ENCODE measurements around the gene DTX4. TPM values are rescaled to one million over a fixed set of nuclear protein-coding genes. Genes with fewer than 3 reads are reported as not detected.
A peak's percentile ranks its signal among the peaks of the same experiment; 100 is the strongest.

DTX4 gene
- total RNA-seq, 1 experiment from 2014 or later: 0.21 TPM

DNA sequence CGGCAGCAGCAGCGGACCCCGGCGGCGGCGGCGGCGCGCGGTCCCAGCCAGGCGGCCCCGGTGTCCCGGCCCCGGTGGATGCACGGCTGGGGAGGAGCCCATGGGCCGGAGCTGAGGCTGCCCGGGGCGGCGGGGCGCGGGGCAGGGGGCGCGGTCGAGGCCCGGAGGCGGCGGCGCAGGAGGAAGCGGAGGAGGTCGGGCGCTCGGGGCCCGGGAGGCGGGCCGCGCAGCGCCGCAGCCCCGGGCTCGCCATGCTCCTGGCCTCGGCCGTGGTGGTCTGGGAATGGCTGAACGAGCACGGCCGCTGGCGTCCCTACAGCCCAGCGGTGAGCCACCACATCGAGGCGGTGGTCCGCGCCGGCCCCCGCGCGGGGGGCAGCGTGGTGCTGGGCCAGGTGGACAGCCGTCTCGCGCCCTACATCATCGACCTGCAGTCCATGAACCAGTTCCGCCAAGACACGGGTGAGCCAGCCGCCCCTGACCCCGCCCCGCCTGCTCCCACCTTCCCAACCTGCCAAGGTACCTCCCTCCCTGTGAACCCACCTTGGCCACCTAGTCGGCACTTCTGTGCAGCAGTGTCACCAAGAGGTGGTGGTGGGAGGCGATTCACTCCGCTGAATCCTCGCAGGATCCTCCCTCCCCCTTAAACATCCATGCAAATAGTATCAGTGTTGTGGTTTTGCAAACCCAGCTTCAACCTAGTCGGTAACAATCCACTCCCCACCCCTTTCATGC lies 580 bp downstream of the DTX4 start:
- H3K9me3 ChIP-seq (ENCODE audit: control insufficient read depth, insufficient read depth, low read depth, low read length): no peaks in the 10 kb centered on the region
- no TSS peak for BruUV-seq (replicated peaks)
- H3K27me3 ChIP-seq (ENCODE audit: control insufficient read depth, insufficient read depth, low read length): peaks cover 10% of the 10 kb centered on the region
- in situ Hi-C loops (cut with HindIII; ENCODE audit: low pct_unique_long_range_greater_than_20kb, low sequenced_read_pairs) (no loop called here), intact Hi-C loops (cut with micrococcal nuclease; ENCODE audit: unreplicated experiment) (no loop called here)
- peaks cover 7% of the 10 kb centered on the region for H3K4me1 ChIP-seq (ENCODE audit: control insufficient read depth, insufficient read depth, low read length)
- ATAC-seq (peak; percentile 41), DNase-seq (ENCODE audit: low read depth, low spot score) (no peak)
- H3K27ac ChIP-seq (ENCODE audit: low read length): no peak overlapping the region
- CTCF ChIA-PET: interaction anchor here (0.5 to 1.6 kb wide), 9 partner anchors 13 to 1695 kb away, joined by 3 to 16 read pairs (median 3); partner anchors contain the start of gene ZP1
- H3K36me3 ChIP-seq (ENCODE audit: control insufficient read depth, insufficient read depth, low read length): no peaks in the 10 kb centered on the region
- POLR2A ChIA-PET: no interaction called here
- H3K4me3 ChIP-seq (ENCODE audit: low read depth in 2 of 2, low read length in 2 of 2): peak overlapping the region; percentile 43 to 61
- TF ChIP-seq REST (IDR thresholded peaks at IDR 0.05; ENCODE audit: insufficient read depth in 1 of 2, low read depth in 2 of 2, low read length in 1 of 2) (no peak), TCF7L2 (IDR thresholded peaks at IDR 0.05; ENCODE audit: low read depth, low read length) (no peak), POLR2AphosphoS5 (IDR thresholded peaks at IDR 0.05; ENCODE audit: low read depth, low read length) (no peak), SIN3A (IDR thresholded peaks at IDR 0.05; ENCODE audit: borderline replicate concordance, insufficient read depth, low read depth, low read length) (no peak)
- TF ChIP-seq, protein P1, sequence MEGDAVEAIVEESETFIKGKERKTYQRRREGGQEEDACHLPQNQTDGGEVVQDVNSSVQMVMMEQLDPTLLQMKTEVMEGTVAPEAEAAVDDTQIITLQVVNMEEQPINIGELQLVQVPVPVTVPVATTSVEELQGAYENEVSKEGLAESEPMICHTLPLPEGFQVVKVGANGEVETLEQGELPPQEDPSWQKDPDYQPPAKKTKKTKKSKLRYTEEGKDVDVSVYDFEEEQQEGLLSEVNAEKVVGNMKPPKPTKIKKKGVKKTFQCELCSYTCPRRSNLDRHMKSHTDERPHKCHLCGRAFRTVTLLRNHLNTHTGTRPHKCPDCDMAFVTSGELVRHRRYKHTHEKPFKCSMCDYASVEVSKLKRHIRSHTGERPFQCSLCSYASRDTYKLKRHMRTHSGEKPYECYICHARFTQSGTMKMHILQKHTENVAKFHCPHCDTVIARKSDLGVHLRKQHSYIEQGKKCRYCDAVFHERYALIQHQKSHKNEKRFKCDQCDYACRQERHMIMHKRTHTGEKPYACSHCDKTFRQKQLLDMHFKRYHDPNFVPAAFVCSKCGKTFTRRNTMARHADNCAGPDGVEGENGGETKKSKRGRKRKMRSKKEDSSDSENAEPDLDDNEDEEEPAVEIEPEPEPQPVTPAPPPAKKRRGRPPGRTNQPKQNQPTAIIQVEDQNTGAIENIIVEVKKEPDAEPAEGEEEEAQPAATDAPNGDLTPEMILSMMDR (IDR thresholded peaks at IDR 0.05): no peak

DNA sequence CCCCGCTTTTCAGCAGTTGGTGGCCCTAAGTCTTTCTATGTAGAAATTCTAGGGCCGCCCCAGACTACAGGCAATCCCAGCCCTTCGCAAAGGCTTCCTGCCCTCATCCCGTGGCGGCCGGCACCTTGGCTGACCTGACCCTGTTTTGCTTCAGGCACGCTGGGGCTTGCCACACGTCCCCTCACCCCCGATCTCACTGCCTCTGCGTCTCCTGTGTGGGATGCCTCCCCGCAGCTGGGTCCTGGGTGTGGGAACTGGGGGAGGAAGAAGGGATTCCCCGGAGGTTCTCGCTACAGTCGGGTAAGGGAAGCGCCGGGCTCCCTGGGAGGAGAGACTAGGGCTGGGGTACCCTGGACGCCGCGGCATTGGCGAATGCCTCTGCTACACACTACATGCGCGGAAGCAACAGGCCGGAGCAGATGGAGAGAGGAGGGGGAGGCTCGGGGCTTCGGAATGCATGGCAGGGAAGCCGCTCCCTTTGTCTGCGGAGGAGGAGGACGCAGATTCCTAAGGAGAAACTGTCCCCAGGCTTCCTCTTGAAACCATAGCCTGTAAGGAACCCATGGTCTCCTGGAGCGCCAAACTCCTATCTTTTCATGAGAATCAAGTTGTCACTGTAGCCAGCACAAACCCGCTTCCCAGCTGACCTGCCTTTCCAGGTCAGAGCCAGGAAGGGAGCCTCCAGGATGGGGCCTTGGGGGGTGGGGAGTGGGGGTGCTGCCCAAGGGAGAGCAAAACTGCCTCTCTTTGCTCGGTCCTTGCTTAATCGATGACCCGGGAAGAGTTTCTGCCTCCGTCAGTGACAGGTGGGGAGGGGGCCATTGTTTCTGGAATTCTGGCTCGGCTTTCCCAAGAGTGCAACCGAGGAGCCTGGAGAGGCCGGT lies 1.4 kb downstream of the DTX4 start:
- no peak overlapping the region for H3K27ac ChIP-seq (ENCODE audit: low read length)

More for the DNA sequence above, 1.4 kb downstream of the DTX4 start:
- no TSS peak for BruUV-seq (replicated peaks)
- no peaks in the 10 kb centered on the region for H3K9me3 ChIP-seq (ENCODE audit: control insufficient read depth, insufficient read depth, low read depth, low read length)
- no peak for ATAC-seq
- DNase-seq (ENCODE audit: low read depth, low spot score): no peak
- intact Hi-C loops (cut with micrococcal nuclease; ENCODE audit: unreplicated experiment) (no loop called here), in situ Hi-C loops (cut with HindIII; ENCODE audit: low pct_unique_long_range_greater_than_20kb, low sequenced_read_pairs) (no loop called here)
- H3K36me3 ChIP-seq (ENCODE audit: control insufficient read depth, insufficient read depth, low read length): no peaks in the 10 kb centered on the region
- CTCF ChIA-PET: interaction anchor here (0.7 kb wide), 1 partner anchor 259 kb away, joined by 3 read pairs; no protein-coding TSS in a partner anchor
- TF ChIP-seq SIN3A (IDR thresholded peaks at IDR 0.05; ENCODE audit: borderline replicate concordance, insufficient read depth, low read depth, low read length): no peak
- TF ChIP-seq, protein P1 (IDR thresholded peaks at IDR 0.05): no peak
- TF ChIP-seq POLR2AphosphoS5 (IDR thresholded peaks at IDR 0.05; ENCODE audit: low read depth, low read length): no peak
- TF ChIP-seq REST (IDR thresholded peaks at IDR 0.05; ENCODE audit: insufficient read depth in 1 of 2, low read depth in 2 of 2, low read length in 1 of 2): no peak
- TF ChIP-seq TCF7L2 (IDR thresholded peaks at IDR 0.05; ENCODE audit: low read depth, low read length): no peak
- peak overlapping the region; percentile 26 to 43; a peak in 3 of 4 replicates for H3K4me3 ChIP-seq (ENCODE audit: low read depth in 2 of 2, low read length in 2 of 2)
- H3K4me1 ChIP-seq (ENCODE audit: control insufficient read depth, insufficient read depth, low read length): peaks cover 7% of the 10 kb centered on the region
- POLR2A ChIA-PET: no interaction called here
- H3K27me3 ChIP-seq (ENCODE audit: control insufficient read depth, insufficient read depth, low read length): peaks cover 12% of the 10 kb centered on the region
